GM12873 (cell line): ENCODE measurements around the gene RASGRF2.

Experiments used
- CTCF ChIP-seq: IDR thresholded peaks from 2 replicates; pipeline ENCODE4 v1.5.1; 2012; ENCODE audit warnings: low read depth, mild to moderate bottlenecking, moderate library complexity, low read length, control low read depth; ENCODE audit not compliant: insufficient read depth; ENCODE audit errors: missing control alignments

The RASGRF2 gene

GRCh38 chr5:80951366-80951765 lies 8.8 kb upstream of the RASGRF2 start:
- no peak for TF ChIP-seq CTCF

- TF ChIP-seq CTCF, result no peak
Measured at GRCh38 chr5:80953587-80953986, 6.6 kb upstream of the RASGRF2 start.

DNA sequence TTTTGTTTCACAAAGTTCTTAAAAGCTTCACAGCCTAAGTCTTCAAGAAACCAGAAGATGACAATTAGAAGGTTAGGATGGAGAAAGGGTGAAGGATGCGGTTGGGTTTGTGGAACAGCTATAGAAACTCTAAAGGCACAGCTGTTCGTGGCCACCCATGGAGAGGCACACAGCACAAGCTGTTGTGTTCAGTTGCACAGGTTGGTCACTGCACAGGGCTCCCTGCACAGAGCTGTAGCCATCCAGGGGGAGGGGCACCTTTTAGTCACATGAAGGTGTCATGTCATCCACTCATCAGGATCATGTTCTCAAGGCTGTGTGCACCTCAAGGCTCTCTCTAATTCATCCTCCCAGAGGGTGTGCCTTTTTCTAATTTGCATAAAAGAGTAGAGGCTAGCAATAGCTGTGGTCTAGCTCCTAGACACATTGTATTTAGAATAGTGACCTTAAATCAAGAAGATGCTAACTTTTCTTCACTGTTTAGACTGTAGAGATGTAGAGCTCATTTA lies 5.0 kb upstream of the RASGRF2 start:
- no peak for TF ChIP-seq CTCF

- no peak for TF ChIP-seq CTCF
Measured at GRCh38 chr5:80956272-80956671, 3.9 kb upstream of the RASGRF2 start.

DNA sequence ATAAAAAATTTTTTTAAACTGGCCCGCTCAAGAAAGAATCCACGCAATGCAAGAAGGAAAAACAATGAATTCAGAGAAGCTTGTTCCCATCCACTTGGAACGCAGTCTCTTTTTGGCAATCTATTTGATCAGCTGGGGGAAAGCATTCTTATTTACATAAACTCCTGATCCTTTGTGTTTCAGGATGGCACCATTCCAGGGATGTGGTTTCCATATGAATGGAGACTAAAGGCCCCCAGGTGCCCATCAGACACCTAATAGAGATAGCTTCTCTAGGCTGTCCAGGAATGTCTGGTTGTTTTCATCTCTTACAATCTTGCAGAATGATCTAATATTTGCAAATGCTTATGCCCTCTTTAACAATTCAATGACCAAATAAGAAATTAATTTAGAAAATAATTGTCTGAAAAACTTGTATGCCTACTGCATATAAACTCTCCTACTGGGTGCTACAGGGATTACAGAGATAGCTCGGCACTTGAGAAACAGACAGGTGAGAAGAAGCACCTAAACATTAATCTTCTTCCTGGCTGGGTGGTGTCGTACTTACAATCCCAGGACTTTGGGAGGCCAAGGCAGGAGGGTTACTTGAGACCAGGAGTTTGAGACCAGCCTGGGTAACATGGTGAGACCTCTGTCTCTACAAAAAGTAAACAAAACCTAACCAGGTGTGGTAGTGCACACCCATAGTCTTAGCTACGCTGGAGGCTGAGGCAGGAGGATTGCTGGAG lies 3.0 kb upstream of the RASGRF2 start:
- TF ChIP-seq CTCF, result no peak

DNA sequence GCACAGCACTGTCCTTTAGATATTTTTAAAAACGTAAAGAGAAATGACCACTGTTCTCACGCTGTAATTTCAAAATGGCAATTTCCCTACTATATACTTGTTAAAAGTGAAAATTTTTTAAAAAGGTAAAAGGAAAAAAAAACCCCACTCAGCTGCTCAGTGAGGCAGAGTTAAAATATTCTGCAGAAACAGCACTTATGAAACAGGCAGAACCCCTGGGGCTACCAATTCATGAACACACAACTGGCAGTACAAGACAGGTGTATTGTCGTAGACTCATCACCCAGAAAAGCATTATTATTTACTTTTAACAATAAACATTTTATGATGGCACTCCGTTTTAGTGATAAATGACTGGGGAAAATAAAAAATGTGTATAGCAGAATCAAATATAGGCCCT lies 1.5 kb upstream of the RASGRF2 start:
- TF ChIP-seq CTCF, result no peak

DNA sequence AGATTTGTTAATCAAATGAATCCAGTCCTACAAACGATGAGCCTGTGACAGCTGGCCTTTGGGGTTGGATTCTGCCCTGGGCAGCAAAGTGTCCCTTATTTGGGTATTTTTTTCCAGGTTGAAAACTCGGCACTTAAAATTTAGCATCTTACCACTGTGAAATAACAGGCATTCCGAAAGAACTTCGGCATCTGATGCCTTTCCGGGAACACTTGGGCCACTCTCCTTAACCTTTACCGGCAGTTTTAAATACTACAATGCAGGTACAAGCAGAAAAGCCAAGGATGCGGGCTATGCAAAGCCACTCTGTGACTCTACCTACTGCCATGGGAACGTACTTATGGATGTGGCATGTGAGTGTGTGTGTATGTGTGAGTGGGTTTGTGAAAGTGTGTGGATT lies 1.0 kb upstream of the RASGRF2 start:
- TF ChIP-seq CTCF, result no peak
